ENCODE measurements around the gene SMARCAL1.

The SMARCAL1 gene

GRCh38 chr2:216410550-216410949 lies 1.7 kb upstream of the SMARCAL1 start:
- TF ChIP-seq CTCF (conservative IDR thresholded peaks at IDR 0.05) = no peak
- H3K27ac ChIP-seq = no peak overlapping the region

- no peak for TF ChIP-seq CTCF (conservative IDR thresholded peaks at IDR 0.05)
These were observed 1.6 kb downstream of the SMARCAL1 start for GRCh38 chr2:216413882-216414281.

GRCh38 chr2:216414772-216415319 lies 2.6 kb downstream of the SMARCAL1 start:
- H3K27ac ChIP-seq = no peak overlapping the region
- no peak for TF ChIP-seq CTCF (conservative IDR thresholded peaks at IDR 0.05)

More at GRCh38 chr2:216413882-216414281, 1.6 kb downstream of the SMARCAL1 start:
- no peak overlapping the region for H3K27ac ChIP-seq

- TF ChIP-seq CTCF (conservative IDR thresholded peaks at IDR 0.05) = no peak
These were observed 3.3 kb downstream of the SMARCAL1 start for GRCh38 chr2:216415541-216415940.

GRCh38 chr2:216416571-216417307 lies 4.5 kb downstream of the SMARCAL1 start:
- H3K27ac ChIP-seq = peak overlapping the region; percentile 40
- no peak for TF ChIP-seq CTCF (conservative IDR thresholded peaks at IDR 0.05)

More at GRCh38 chr2:216415541-216415940, 3.3 kb downstream of the SMARCAL1 start:
- H3K27ac ChIP-seq = no peak overlapping the region

GRCh38 chr2:216418981-216419380 lies 6.7 kb downstream of the SMARCAL1 start:
- TF ChIP-seq CTCF (conservative IDR thresholded peaks at IDR 0.05) = no peak
- H3K27ac ChIP-seq = no peak overlapping the region

GRCh38 chr2:216420367-216421101 lies 8.2 kb downstream of the SMARCAL1 start:
- no peak overlapping the region for H3K27ac ChIP-seq

More at GRCh38 chr2:216420367-216421101, 8.2 kb downstream of the SMARCAL1 start:
- TF ChIP-seq CTCF (conservative IDR thresholded peaks at IDR 0.05) = no peak
